Esophagus muscularis mucosa (tissue), 4 donors: ENCODE results near the gene C10orf53. TPM values are rescaled to one million over a fixed set of nuclear protein-coding genes. Genes with fewer than 3 reads are reported as not detected.

ENCODE experiments used
- DNase-seq: peaks from one replicate; pipeline ENCODE4 v3.0.0-alpha.2; 2017; ENCODE audit errors: extremely low spot score
- H3K27ac ChIP-seq, 4 donors: fragments of 200-600 bp; sonication (generic); replicated peaks in 1 of 4; 1 replicate in 3 of 4; 2 replicates in 1 of 4; pipeline ENCODE4 v1.5.1; 2016 to 2019; ENCODE audit warnings: mild to moderate bottlenecking in 1 of 4
- H3K27me3 ChIP-seq, 4 donors: fragments of 200-600 bp; sonication (generic); one replicate each; pipeline versions ENCODE4 v1.5.1 to v1.6.0; 2016 to 2019
- H3K36me3 ChIP-seq, 4 donors: fragments of 200-600 bp; sonication (generic); one replicate each; pipeline ENCODE4 v1.5.1; 2016 to 2019
- H3K4me1 ChIP-seq, 4 donors: fragments of 200-600 bp; sonication (generic); one replicate each; pipeline ENCODE4 v1.5.1; 2016 to 2019
- H3K4me3 ChIP-seq, 4 donors: fragments of 200-600 bp; sonication (generic); 1 replicate in 2 of 4; 2 replicates in 2 of 4; pipeline ENCODE4 v1.5.1; 2016 to 2019; ENCODE audit warnings: mild to moderate bottlenecking in 4 of 4, moderate library complexity in 1 of 4
- H3K9me3 ChIP-seq, 4 donors: fragments of 200-600 bp; sonication (generic); 1 replicate in 3 of 4; 2 replicates in 1 of 4; pipeline ENCODE4 v1.5.1; 2016 to 2019
- EP300 ChIP-seq: sonication (generic); formaldehyde crosslinking; IDR thresholded peaks from one replicate; pipeline ENCODE4 v1.6.1; 2017; ENCODE audit warnings: antibody characterized with exemption
- POLR2A ChIP-seq: fragments of 450-650 bp; IDR thresholded peaks from one replicate; pipeline ENCODE4 v1.6.1; 2017; ENCODE audit warnings: antibody characterized with exemption, moderate library complexity, mild to moderate bottlenecking, low read depth
- POLR2AphosphoS5 ChIP-seq, 2 donors: sonication (generic); formaldehyde crosslinking; IDR thresholded peaks; one replicate each; pipeline ENCODE4 v1.6.1; 2017; ENCODE audit warnings: antibody characterized with exemption in 2 of 2
- WGBS: methylation state at CpG from one replicate; pipeline ENCODE4 v1.1.5; 2018; 5-methylcytosine and 5-hydroxymethylcytosine counted together
- intact Hi-C: fragments of 100-400 bp; cut with DNase I; formaldehyde crosslinking; loops from one replicate; pipeline ENCODE4 v1.15.1; 2023
- total RNA-seq, 4 donors: library from RNA; depleted of rRNA; stranded (reverse); fragments of >200 nt; gene quantifications; one replicate each; pipeline versions ENCODE4 v1.1.0 to v1.2.1, GENCODE V29; 2016
- TF ChIP-seq, protein P1 (sequence below), 3 experiments: fragments of 200-600 bp in 2 of 3; fragments of 450-650 bp in 1 of 3; sonication (generic) in 2 of 3; IDR thresholded peaks; one replicate each; pipeline ENCODE4 v1.5.1; 2017 to 2019; ENCODE audit warnings: antibody characterized with exemption in 3 of 3, mild to moderate bottlenecking in 2 of 3, moderate library complexity in 1 of 3

C10orf53 gene
- total RNA-seq, 4 donors from 2014 or later: not detected

DNA sequence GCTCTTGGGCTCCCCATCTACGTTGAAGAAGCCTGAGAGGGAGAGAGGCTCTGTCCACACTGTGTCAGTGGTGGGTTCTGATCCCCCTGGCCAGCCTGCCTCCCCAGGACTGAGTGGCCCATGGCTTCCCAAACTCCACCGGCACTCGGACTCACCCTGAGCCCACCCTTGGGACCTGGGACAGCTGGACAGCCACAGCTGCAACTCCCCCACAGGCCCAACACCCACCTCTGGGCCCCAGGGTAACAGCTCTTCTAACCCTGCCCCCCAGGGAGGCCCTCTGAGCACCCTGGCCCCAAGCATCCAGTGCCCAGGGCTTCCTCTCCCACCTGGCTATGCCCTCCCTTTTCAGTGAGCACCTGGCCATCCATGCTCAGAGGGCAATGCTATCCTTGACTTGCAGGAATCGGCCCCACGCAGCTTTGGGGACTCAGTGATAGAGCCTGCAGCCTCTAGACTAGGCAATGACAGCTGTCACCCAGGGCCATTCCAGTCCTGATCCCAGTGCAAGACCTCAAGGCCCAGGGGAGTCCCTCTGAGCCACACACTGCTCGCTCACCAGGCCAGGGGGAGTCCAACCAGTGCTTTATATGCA lies 64.7 kb downstream of the C10orf53 start:
- intact Hi-C loops: no loop called here
- WGBS: 97% methylated on average over 6 of the region's 6 CpGs
- TF ChIP-seq, protein P1, sequence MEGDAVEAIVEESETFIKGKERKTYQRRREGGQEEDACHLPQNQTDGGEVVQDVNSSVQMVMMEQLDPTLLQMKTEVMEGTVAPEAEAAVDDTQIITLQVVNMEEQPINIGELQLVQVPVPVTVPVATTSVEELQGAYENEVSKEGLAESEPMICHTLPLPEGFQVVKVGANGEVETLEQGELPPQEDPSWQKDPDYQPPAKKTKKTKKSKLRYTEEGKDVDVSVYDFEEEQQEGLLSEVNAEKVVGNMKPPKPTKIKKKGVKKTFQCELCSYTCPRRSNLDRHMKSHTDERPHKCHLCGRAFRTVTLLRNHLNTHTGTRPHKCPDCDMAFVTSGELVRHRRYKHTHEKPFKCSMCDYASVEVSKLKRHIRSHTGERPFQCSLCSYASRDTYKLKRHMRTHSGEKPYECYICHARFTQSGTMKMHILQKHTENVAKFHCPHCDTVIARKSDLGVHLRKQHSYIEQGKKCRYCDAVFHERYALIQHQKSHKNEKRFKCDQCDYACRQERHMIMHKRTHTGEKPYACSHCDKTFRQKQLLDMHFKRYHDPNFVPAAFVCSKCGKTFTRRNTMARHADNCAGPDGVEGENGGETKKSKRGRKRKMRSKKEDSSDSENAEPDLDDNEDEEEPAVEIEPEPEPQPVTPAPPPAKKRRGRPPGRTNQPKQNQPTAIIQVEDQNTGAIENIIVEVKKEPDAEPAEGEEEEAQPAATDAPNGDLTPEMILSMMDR (IDR thresholded peaks at IDR 0.05): no peak
- TF ChIP-seq POLR2A (no peak), POLR2AphosphoS5 (IDR thresholded peaks at IDR 0.05) (no peak), EP300 (no peak)
- Histone ChIP-seq H3K27ac (no peak overlapping the region), H3K4me3 (no peak overlapping the region), H3K36me3 (no peaks in the 10 kb centered on the region), H3K4me1 (no peaks in the 10 kb centered on the region), H3K9me3 (no peaks in the 10 kb centered on the region), H3K27me3 (no peaks in the 10 kb centered on the region)
- DNase-seq: no peak

GRCh38 chr10:49744924-49745605 lies 65.6 kb downstream of the C10orf53 start:
- Histone ChIP-seq H3K4me3 (no peak overlapping the region), H3K4me1 (no peaks in the 10 kb centered on the region), H3K27me3 (no peaks in the 10 kb centered on the region), H3K27ac (no peak overlapping the region), H3K9me3 (no peaks in the 10 kb centered on the region), H3K36me3 (no peaks in the 10 kb centered on the region)
- DNase-seq: no peak
- TF ChIP-seq POLR2AphosphoS5 (IDR thresholded peaks at IDR 0.05) (no peak), EP300 (no peak), POLR2A (no peak)
- TF ChIP-seq, protein P1 (IDR thresholded peaks at IDR 0.05): no peak
- WGBS: 75% methylated on average over 7 of the region's 13 CpGs
- intact Hi-C loops: no loop called here

DNA sequence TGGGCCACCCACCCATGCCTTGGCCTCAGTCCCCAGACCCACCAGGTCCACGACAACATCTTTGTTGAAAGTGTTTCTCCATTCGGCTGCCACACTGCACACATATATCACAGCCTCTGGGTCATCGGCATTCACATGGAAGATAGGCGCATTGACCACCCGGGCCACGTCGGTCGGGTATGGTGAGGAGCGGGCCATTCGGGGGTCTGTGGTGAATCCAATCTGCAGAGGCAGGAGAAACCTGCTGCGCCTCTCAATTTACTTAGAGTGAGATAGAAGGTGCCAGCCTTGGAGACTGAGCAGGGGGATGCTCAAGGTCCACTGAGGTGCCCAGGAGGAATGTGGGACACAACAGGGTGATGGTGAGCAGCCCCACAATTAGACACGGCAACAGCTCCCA lies 66.3 kb downstream of the C10orf53 start:
- H3K9me3 ChIP-seq: no peaks in the 10 kb centered on the region
- TF ChIP-seq EP300 (no peak), POLR2A (no peak), POLR2AphosphoS5 (IDR thresholded peaks at IDR 0.05) (no peak)
- TF ChIP-seq, protein P1 (IDR thresholded peaks at IDR 0.05): no peak

GRCh38 chr10:49746626-49747302 lies 67.3 kb downstream of the C10orf53 start:
- Histone ChIP-seq H3K36me3 (no peaks in the 10 kb centered on the region), H3K4me3 (no peak overlapping the region), H3K27ac (no peak overlapping the region), H3K4me1 (no peaks in the 10 kb centered on the region), H3K9me3 (no peaks in the 10 kb centered on the region), H3K27me3 (no peaks in the 10 kb centered on the region)
- TF ChIP-seq EP300: no peak
- no peak for TF ChIP-seq POLR2AphosphoS5 (IDR thresholded peaks at IDR 0.05)
- TF ChIP-seq, protein P1 (IDR thresholded peaks at IDR 0.05): no peak
- TF ChIP-seq POLR2A: no peak
- no peak for DNase-seq
- 94% methylated on average over 12 of the region's 20 CpGs for WGBS
- intact Hi-C loops: no loop called here

More for the DNA sequence above, 66.3 kb downstream of the C10orf53 start:
- intact Hi-C loops: no loop called here
- Histone ChIP-seq H3K27ac (no peak overlapping the region), H3K4me1 (no peaks in the 10 kb centered on the region), H3K27me3 (no peaks in the 10 kb centered on the region), H3K36me3 (no peaks in the 10 kb centered on the region), H3K4me3 (no peak overlapping the region)
- WGBS: 92% methylated on average over 12 of the region's 12 CpGs
- DNase-seq: no peak

Other genes starting within 250 kb of the C10orf53 start
- 10 to 100 TPM in 1 of 4 donors, 1 to 10 TPM in 3; 7.0 to 11.7 (median 9.2) TPM for gene ERCC6, start 140.5 kb upstream of the C10orf53 start, total RNA-seq
- 1 to 10 TPM in 2 of 4 donors, under 1 TPM in 2; 0.42 to 1.7 (median 0.81) TPM for gene SLC18A3, start 69.3 kb upstream of the C10orf53 start, total RNA-seq
- gene CHAT, start 65.6 kb upstream of the C10orf53 start, total RNA-seq: under 1 TPM in 1 of 4 donors, not detected in 3; 0.17 TPM
- gene OGDHL, start 82.7 kb downstream of the C10orf53 start, total RNA-seq: 1 to 10 TPM in 2 of 4 donors, under 1 TPM in 2; 0.42 to 2.0 (median 0.95) TPM